GM18951 (cell line): ENCODE measurements around the gene CABCOCO1.

Experiments
- POLR2A ChIP-seq: IDR thresholded peaks from 4 replicates; pipeline ENCODE4 v1.6.1; 2011; ENCODE audit warnings: mild to moderate bottlenecking; ENCODE audit not compliant: insufficient read length, insufficient read depth; ENCODE audit errors: extremely low read depth
- in situ Hi-C: fragments of 300-500 bp; cut with MboI; formaldehyde crosslinking; loops from one replicate; pipeline ENCODE4 v1.12.0; 2022; ENCODE audit warnings: low sequenced_read_pairs, mixed read lengths, inconsistent platforms; ENCODE audit not compliant: unreplicated experiment

Gene CABCOCO1

GRCh38 chr10:61784354-61785133, 121.8 kb downstream of the CABCOCO1 start:
- in situ Hi-C loops = no loop called here
- TF ChIP-seq POLR2A = no peak

- no peak for TF ChIP-seq POLR2A
- in situ Hi-C loops = no loop called here
These were observed 122.9 kb downstream of the CABCOCO1 start for GRCh38 chr10:61785473-61786105.

- TF ChIP-seq POLR2A = no peak
- in situ Hi-C loops = no loop called here
These were observed 124.0 kb downstream of the CABCOCO1 start for GRCh38 chr10:61786728-61787127.

- no peak for TF ChIP-seq POLR2A
- in situ Hi-C loops = no loop called here
These were observed 124.4 kb downstream of the CABCOCO1 start for GRCh38 chr10:61787170-61787569.

- in situ Hi-C loops = no loop called here
- no peak for TF ChIP-seq POLR2A
These were observed 126.3 kb downstream of the CABCOCO1 start for GRCh38 chr10:61789031-61789430.

- in situ Hi-C loops = no loop called here
- no peak for TF ChIP-seq POLR2A
These were observed 128.5 kb downstream of the CABCOCO1 start for GRCh38 chr10:61791216-61791615.

- in situ Hi-C loops = no loop called here
- TF ChIP-seq POLR2A = no peak
These were observed 129.5 kb downstream of the CABCOCO1 start for GRCh38 chr10:61792097-61792716.

- in situ Hi-C loops = no loop called here
- TF ChIP-seq POLR2A = no peak
These were observed 130.2 kb downstream of the CABCOCO1 start for GRCh38 chr10:61792921-61793320.

- in situ Hi-C loops = no loop called here
- TF ChIP-seq POLR2A = no peak
These were observed 131.3 kb downstream of the CABCOCO1 start for GRCh38 chr10:61793760-61794703.

GRCh38 chr10:61795147-61795546, 132.4 kb downstream of the CABCOCO1 start:
- TF ChIP-seq POLR2A = no peak

GRCh38 chr10:61795551-61795950, 132.8 kb downstream of the CABCOCO1 start:
- in situ Hi-C loops = no loop called here
- no peak for TF ChIP-seq POLR2A

More at GRCh38 chr10:61795147-61795546, 132.4 kb downstream of the CABCOCO1 start:
- in situ Hi-C loops = no loop called here

- no peak for TF ChIP-seq POLR2A
- in situ Hi-C loops = no loop called here
These were observed 134.1 kb downstream of the CABCOCO1 start for GRCh38 chr10:61796785-61797184.

GRCh38 chr10:61797304-61798153, 134.8 kb downstream of the CABCOCO1 start:
- no peak for TF ChIP-seq POLR2A
- in situ Hi-C loops = no loop called here
